DMS79 treated with DMSO at 0.1 percent for 48 hours (cell line): ENCODE results near the gene IRS1.
A peak's percentile ranks its signal among the peaks of the same experiment; 100 is the strongest.
"Not testable (repeated sequence)": the region's sequence is repeated elsewhere in the genome, so short reads cannot be mapped to it uniquely, and the experiment has no call there.

Experiments
- DNase-seq: peaks from one replicate; lab custom pipeline; 2025; lab: John Stamatoyannopoulos, UW

IRS1 gene

GRCh38 chr2:226799211-226799975 lies at the start of gene IRS1:
Gene IRS1, minus strand, starts transcription at chr2:226799820. Its CDS starts 1,082 bp downstream, at chr2:226798738.
- peak; percentile 20 for DNase-seq

GRCh38 chr2:226849349-226849748 lies 49.7 kb upstream of the IRS1 start:
- DNase-seq: no peak

DNA sequence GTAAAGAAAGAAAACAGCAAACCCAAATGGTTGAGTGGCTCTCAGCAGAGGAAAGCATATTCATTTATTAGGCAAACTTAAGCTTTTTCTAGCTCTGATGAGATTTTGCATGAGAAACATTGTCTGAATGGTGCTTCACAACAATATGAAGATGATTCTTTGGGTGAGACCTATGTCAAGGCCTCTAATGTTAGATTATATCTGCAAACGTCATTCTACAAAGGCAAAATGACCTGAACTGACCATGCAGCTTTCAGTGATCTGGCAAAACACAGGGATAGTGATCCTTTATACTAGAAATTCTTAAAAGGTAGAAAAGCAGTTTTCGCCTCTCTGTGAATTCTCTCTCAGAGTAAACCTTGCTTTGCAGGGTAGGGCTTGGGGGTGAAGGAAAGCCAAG lies 47.9 kb upstream of the IRS1 start:
- no peak for DNase-seq

- DNase-seq: no peak
Measured at GRCh38 chr2:226847090-226847489, 47.5 kb upstream of the IRS1 start.

DNA sequence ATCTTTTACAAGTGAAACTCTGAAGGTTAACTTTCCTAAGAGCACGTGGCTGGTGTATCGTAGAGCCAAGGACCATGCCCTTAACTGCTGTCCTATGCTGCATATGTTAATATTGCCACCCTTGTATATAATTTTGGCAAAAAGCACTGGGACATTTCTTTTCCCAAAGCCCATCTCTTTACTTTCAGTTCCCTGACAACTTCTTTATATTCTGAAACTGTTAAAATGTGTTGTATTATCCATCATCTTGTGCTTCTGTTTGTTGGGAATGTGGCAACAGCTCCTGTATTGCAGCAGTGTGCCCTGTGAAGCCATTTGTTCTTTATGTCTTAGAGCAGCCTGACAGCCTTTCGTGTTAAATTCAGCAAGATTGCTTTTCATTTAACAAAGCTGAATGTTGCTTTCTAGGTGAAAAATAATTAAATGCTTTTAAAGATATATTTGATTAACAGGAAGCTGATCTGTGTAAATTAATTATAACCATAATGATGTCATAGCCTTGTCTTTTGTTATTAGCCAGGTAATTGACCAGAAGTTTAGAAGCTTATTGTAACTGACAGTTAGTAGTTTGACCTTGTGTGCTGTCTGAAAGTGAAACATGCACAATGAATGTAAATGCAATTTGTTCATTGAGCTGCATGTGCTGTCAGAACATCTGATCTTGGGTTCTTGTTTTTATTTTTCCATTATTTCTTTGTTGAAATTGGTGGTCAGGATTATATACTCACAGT lies 45.9 kb upstream of the IRS1 start:
- DNase-seq: no peak

- not testable (repeated sequence) for DNase-seq
Measured at GRCh38 chr2:226843001-226843400, 43.4 kb upstream of the IRS1 start.

DNA sequence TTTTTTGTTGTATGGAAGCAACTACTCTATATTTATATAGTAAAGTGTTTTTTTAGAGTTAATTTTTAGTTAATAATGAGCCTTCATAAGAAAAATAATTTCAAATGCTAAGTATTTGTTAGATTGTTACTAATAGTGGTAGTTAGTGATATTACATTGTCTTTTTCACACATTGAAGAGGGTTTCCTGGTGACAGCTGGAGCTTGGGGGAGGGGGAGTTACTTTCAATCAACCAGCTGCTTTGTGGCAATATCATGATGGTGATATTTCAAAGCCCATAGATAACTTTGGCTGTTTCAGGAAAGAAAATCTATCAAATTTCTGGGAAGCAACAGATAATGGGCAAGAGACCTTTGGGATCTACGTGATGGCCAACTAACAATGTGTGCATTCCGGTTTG lies 40.3 kb upstream of the IRS1 start:
- DNase-seq: no peak

DNA sequence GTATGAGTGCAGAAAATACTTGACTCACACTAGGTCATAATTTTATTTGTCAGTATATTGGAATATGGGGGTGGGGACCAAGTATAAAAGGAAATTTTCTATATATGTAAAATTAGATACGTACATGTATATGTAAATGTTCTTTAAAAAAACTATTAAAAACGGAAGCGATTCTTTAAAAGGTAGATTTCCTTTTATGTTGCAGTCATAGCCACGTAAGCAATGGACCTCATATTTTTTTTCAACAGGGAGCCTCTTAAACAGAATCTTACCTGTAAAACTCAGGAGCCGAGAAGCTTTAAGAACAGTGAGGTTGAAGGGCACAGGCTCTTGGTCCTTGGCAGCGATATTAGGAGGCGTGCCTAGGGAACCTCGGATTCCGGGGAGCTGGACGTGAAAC lies 39.5 kb upstream of the IRS1 start:
- DNase-seq: no peak

GRCh38 chr2:226838722-226839121 lies 39.1 kb upstream of the IRS1 start:
- DNase-seq: no peak

- no peak for DNase-seq
Measured at GRCh38 chr2:226837787-226838603, 38.4 kb upstream of the IRS1 start.

GRCh38 chr2:226837334-226837733 lies 37.7 kb upstream of the IRS1 start:
- no peak for DNase-seq

GRCh38 chr2:226836548-226836885 lies 36.9 kb upstream of the IRS1 start:
- DNase-seq: no peak

- peak; percentile 86 for DNase-seq
Measured at GRCh38 chr2:226835796-226836547, 36.4 kb upstream of the IRS1 start, which contains the start of gene RHBDD1. Gene RHBDD1, plus strand, starts transcription at chr2:226836054. Its CDS starts 28,640 bp downstream, at chr2:226864694.

DNA sequence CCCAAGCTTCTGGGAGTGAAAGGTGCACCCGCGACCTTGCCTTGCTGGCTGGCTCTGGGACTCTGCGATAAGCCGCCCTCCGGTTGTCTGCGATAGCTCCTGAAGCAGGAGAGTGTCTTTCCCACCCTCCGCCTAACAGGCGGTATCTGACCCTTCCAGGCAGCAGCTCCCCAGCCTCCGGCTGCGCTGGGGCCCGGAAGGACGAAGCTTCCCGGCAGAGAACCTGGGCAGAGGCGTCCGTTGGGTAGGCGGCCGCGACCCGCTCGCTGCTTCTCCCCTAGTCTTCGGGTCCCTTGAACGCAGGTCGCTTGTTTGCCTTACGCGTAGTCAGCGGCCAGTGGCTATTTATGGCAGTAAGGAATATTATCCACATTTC lies 35.8 kb upstream of the IRS1 start:
- DNase-seq: peak; percentile 86

DNA sequence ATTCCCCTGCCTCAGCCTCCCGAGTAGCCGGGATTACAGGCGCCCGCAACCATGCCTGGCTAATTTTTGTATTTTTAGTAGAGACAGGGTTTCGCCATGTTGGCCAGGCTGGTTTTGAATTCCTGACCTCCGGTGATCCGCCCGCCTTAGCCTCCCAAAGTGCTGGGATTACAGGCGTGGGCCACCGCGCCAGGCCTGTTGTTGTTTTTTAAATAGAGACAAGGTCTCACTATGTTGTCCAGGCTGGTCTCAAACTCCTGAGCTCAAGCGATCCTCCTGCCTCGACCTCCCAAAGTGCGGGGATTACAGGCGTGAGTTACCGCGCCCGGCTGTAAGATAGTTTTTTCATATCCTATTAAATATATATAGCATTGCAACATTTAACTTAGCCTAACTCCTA lies 35.3 kb upstream of the IRS1 start:
- DNase-seq: not testable (repeated sequence)

DNA sequence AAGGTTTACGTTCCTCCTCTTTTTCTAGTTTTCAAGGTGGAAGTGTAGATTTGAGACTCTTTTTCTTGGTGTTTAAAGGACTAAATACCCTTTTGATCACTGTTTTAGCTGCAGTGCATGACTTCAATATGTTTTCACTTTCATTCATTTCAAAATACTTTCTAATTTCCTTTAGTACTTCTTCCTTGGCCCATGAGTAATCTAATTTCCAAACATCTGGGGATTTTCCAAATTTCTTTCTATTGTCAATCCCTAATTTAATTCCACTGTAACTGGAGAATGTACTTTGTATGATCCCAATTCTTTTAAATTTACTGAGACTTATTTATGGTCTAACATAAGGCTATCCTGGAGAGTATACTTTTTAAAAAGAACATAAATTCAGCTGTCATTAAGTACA lies 32.4 kb upstream of the IRS1 start:
- no peak for DNase-seq

DNA sequence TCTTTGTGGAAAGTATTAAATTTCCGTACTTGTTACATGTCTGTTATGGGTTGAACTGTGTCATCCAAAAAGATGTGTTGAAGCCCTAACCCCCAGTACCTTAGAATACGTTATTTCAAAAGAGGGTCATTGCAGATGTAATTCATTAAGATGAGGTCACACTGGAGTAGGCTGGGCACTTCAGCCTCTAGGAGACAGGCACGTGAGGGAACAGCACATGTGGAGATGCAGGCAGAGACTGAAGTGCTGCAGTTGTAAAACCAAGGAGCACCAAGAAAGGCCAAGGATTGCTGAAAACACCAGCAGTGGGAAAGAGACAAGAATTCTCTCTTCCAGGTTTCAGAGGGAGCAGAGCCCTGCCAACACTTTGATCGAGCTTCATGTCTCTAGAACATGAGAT lies 31.6 kb upstream of the IRS1 start:
- DNase-seq: no peak

- no peak for DNase-seq
Measured at GRCh38 chr2:226829721-226830631, 30.4 kb upstream of the IRS1 start.

DNA sequence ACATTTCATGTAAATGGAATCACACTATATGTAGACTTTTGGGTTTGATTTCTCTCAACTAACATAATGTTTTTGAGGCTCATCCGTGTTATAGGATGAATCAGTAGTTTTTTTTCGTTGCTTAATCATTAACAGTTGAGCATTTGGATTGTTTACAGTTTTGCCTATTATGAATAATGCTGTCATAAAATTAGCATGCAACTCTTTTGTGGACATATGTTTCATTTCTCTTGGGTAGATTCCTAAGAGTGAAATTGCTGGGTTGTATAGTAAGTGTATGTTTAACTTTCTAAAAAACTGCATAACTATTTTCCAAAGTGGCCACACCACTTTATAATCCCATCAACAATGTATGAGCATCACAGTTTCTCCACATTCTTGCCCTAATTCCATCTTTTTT lies 28.6 kb upstream of the IRS1 start:
- no peak for DNase-seq

DNA sequence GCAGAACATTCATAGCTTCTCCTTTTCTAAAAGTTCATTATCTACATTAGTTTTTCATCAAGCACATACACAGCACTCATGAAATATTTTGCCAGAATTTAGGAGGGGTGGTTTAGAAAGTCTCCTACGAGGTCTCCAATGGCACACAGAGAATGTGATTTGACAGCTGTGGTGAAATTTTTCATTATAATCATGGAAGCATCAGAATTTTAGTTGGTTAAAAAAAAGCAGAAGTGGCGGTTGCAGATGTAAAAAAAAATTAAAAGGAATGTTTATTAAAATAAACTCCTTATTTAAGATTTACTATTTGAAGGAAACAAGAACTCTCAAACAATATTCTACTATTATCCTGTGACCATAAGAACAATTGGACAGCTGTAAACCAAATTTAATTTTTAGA lies 25.4 kb upstream of the IRS1 start:
- no peak for DNase-seq

DNA sequence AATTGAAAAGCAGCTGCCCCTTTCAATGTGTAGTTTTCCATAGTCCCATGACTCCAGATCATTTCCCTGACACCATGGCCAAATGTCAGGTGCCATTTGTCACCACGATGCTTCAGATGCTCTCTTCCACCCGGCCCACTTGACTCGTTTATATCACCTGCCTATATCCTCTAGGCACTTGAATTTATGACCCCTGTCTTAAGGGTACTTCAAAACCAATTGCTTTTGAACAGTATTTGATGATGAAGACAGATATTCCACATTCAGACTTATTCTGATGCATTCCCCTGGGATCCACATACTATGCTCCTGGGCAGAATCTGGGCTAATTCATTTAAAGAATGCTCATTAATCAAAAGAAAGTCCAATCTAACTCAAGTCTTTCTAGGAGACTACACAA lies 19.3 kb upstream of the IRS1 start:
- peak; percentile 53 for DNase-seq
